ENCODE results near the gene NHERF1. TPM values are rescaled to one million over a fixed set of nuclear protein-coding genes. Genes with fewer than 3 reads are reported as not detected.
A peak's percentile ranks its signal among the peaks of the same experiment; 100 is the strongest.

Gene NHERF1
- polyA plus RNA-seq, 1 of the 3 experiments (the other 2 are of a cell fraction), result 40.1 TPM

DNA sequence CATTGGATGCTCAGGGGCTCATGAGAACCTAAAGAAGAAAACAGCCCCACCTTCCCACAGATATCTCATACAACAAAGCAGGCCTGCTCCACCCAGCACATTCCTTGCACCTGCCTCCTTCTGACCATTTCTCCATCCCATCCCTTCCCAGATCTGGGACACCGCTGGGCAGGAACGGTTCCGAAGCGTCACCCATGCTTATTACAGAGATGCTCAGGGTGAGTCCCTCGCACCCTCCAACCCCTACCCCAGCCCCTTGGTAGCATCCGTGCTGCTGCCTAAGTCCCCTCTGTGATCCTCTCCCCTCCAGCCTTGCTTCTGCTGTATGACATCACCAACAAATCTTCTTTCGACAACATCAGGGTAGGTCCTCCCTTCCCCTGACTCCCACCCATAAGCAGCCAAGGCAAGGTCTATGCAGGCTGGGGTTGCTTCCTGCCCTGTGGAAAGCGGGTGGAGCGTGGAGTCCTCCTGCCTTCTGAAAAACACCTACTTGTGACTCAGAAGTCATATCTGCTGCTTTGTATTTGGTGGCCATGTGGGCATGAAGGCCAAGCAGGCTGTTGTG lies 5.4 kb upstream of the NHERF1 start (continued):
- TF ChIP-seq FOXM1 (IDR thresholded peaks at IDR 0.05; ENCODE audit: low read depth) (no peak), RAD21 (IDR thresholded peaks at IDR 0.05; ENCODE audit: low read length) (no peak)

DNA sequence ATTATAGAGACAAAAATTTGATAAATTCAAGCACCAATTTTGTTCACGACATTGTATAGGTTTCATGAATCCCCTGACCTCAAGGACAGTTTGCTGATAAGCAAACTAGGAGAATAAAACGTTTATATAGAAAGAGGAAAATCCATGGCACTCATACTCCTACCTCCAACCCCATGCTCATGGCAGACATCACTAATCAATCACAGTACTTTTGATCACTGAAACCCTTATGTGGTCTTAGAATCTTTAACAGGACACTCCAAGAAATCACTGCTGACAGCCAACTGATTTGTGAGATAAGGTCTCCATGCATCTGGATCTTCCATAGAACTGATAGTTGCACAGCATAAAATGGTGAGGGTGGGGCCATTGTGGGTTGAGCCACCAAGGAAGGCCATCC lies 4.7 kb upstream of the NHERF1 start:
- Histone ChIP-seq H4K20me1 (ENCODE audit: insufficient read depth) (no peaks in the 10 kb centered on the region), H3K4me1 (ENCODE audit: control insufficient read depth in 1 of 2, insufficient read depth in 2 of 2, low read depth in 1 of 2, low read length in 1 of 2) (peaks cover 0 to 3% of the 10 kb centered on the region in 2 experiments; a peak in 1 of 4 replicates), H3K9ac (no peak overlapping the region), H2AFZ (ENCODE audit: low read depth) (no peak overlapping the region), H3K9me3 (no peaks in the 10 kb centered on the region), H3K4me3 (ENCODE audit: low read depth in 2 of 2, low read length in 1 of 2) (no peak overlapping the region), H3K27me3 (ENCODE audit: insufficient read depth) (peaks cover 6% of the 10 kb centered on the region; the same call in 1 of the 2 replicates), H3K79me2 (ENCODE audit: insufficient read depth) (no peaks in the 10 kb centered on the region), H3K9me2 (no peaks in the 10 kb centered on the region), H3K27ac (ENCODE audit: low read depth in 2 of 2, low read length in 1 of 2) (no peak overlapping the region), H3K4me2 (no peak overlapping the region), H3K36me3 (replicated peaks in 1 of 2; ENCODE audit: control insufficient read depth in 1 of 2, insufficient read depth in 2 of 2, low read length in 1 of 2) (no peaks in the 10 kb centered on the region), H3F3A (replicated peaks; ENCODE audit: insufficient read depth) (peaks cover 14% of the 10 kb centered on the region)
- CTCF ChIA-PET, result interaction anchor here (0.8 to 21.6 kb wide), 12 partner anchors 7 to 1269 kb away, joined by 3 to 1361 read pairs (median 9); partner anchors contain the start of genes GRIN2C and NAT9
- POLR2A ChIA-PET, result interaction anchor here (3.1 kb wide), 1 partner anchor 26 kb away, joined by 20 read pairs; no protein-coding TSS in a partner anchor
- no peak for DNase-seq
- TF ChIP-seq, protein P1, sequence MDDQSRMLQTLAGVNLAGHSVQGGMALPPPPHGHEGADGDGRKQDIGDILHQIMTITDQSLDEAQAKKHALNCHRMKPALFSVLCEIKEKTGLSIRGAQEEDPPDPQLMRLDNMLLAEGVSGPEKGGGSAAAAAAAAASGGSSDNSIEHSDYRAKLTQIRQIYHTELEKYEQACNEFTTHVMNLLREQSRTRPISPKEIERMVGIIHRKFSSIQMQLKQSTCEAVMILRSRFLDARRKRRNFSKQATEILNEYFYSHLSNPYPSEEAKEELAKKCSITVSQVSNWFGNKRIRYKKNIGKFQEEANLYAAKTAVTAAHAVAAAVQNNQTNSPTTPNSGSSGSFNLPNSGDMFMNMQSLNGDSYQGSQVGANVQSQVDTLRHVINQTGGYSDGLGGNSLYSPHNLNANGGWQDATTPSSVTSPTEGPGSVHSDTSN (IDR thresholded peaks at IDR 0.05), result no peak
- TF ChIP-seq GATA2 (CRISPR knock-in tag; IDR thresholded peaks at IDR 0.05) (no peak), NFIC (IDR thresholded peaks at IDR 0.05; ENCODE audit: borderline replicate concordance) (no peak), NRF1 (IDR thresholded peaks at IDR 0.05; ENCODE audit: low read depth, low read length) (no peak), RCOR1 (IDR thresholded peaks at IDR 0.05; ENCODE audit: low read length) (no peak)
- 23% methylated on average over 2 of the region's 2 CpGs for WGBS (ENCODE audit: low lambda C conversion rate)

DNA sequence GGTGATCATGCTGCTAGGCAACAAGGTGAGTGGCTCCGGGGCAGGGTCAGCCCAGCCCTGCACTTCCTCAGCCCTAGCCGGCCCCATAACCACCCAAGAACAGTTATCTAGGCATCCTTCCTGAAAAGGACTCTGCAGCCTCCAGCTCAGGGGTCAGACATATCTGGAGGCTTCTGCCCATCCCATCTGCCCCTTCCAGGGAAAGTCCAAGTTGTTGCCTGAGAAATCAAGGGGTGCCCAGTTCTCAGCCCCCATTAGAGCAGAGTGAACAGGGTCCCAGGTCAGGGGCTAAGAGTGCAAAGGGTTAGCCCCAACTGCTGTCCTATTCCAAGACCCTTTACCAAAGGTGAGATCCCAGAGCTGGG lies 4.1 kb upstream of the NHERF1 start:
- Histone ChIP-seq H3K36me3 (replicated peaks in 1 of 2; ENCODE audit: control insufficient read depth in 1 of 2, insufficient read depth in 2 of 2, low read length in 1 of 2) (no peaks in the 10 kb centered on the region), H3K4me1 (ENCODE audit: control insufficient read depth in 1 of 2, insufficient read depth in 2 of 2, low read depth in 1 of 2, low read length in 1 of 2) (peaks cover 0 to 4% of the 10 kb centered on the region in 2 experiments; a peak in 1 of 4 replicates), H3F3A (replicated peaks; ENCODE audit: insufficient read depth) (peaks cover 14% of the 10 kb centered on the region), H3K9me3 (no peaks in the 10 kb centered on the region), H3K79me2 (ENCODE audit: insufficient read depth) (peaks cover 5% of the 10 kb centered on the region; the same call in 1 of the 2 replicates), H3K9me2 (no peaks in the 10 kb centered on the region), H4K20me1 (ENCODE audit: insufficient read depth) (no peaks in the 10 kb centered on the region), H3K27ac (ENCODE audit: low read depth in 2 of 2, low read length in 1 of 2) (no peak overlapping the region), H3K9ac (no peak overlapping the region), H3K27me3 (ENCODE audit: insufficient read depth) (no peaks in the 10 kb centered on the region; the same call in 1 of the 2 replicates), H2AFZ (ENCODE audit: low read depth) (no peak overlapping the region), H3K4me2 (no peak overlapping the region), H3K4me3 (ENCODE audit: low read depth in 2 of 2, low read length in 1 of 2) (peak overlapping the region in 1 of 2 experiments; percentile 4; a peak in 1 of 4 replicates)
- TF ChIP-seq, protein P2, sequence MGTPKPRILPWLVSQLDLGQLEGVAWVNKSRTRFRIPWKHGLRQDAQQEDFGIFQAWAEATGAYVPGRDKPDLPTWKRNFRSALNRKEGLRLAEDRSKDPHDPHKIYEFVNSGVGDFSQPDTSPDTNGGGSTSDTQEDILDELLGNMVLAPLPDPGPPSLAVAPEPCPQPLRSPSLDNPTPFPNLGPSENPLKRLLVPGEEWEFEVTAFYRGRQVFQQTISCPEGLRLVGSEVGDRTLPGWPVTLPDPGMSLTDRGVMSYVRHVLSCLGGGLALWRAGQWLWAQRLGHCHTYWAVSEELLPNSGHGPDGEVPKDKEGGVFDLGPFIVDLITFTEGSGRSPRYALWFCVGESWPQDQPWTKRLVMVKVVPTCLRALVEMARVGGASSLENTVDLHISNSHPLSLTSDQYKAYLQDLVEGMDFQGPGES (IDR thresholded peaks at IDR 0.05; ENCODE audit: low read depth, low read length), result no peak
- no peak for TF ChIP-seq RCOR1 (IDR thresholded peaks at IDR 0.05; ENCODE audit: low read length)
- TF ChIP-seq POLR2AphosphoS5 (IDR thresholded peaks at IDR 0.05; ENCODE audit: low read depth, low read length), result no peak
- no peak for TF ChIP-seq CHD2 (IDR thresholded peaks at IDR 0.05; ENCODE audit: low read length, partially characterized antibody)
- TF ChIP-seq, protein P3, sequence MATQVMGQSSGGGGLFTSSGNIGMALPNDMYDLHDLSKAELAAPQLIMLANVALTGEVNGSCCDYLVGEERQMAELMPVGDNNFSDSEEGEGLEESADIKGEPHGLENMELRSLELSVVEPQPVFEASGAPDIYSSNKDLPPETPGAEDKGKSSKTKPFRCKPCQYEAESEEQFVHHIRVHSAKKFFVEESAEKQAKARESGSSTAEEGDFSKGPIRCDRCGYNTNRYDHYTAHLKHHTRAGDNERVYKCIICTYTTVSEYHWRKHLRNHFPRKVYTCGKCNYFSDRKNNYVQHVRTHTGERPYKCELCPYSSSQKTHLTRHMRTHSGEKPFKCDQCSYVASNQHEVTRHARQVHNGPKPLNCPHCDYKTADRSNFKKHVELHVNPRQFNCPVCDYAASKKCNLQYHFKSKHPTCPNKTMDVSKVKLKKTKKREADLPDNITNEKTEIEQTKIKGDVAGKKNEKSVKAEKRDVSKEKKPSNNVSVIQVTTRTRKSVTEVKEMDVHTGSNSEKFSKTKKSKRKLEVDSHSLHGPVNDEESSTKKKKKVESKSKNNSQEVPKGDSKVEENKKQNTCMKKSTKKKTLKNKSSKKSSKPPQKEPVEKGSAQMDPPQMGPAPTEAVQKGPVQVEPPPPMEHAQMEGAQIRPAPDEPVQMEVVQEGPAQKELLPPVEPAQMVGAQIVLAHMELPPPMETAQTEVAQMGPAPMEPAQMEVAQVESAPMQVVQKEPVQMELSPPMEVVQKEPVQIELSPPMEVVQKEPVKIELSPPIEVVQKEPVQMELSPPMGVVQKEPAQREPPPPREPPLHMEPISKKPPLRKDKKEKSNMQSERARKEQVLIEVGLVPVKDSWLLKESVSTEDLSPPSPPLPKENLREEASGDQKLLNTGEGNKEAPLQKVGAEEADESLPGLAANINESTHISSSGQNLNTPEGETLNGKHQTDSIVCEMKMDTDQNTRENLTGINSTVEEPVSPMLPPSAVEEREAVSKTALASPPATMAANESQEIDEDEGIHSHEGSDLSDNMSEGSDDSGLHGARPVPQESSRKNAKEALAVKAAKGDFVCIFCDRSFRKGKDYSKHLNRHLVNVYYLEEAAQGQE (IDR thresholded peaks at IDR 0.05; ENCODE audit: low read depth, low read length), result no peak
- DNase-seq, result no peak
- ChIA-PET POLR2A (interaction anchor here (3.1 kb wide), 1 partner anchor 26 kb away, joined by 20 read pairs; no protein-coding TSS in a partner anchor), CTCF (interaction anchor here (0.6 to 21.6 kb wide), 27 partner anchors 8 to 1336 kb away, joined by 3 to 1361 read pairs (median 4); partner anchors contain the start of genes CD300H, GRIN2C and NAT9)
- 52% methylated on average over 2 of the region's 2 CpGs for WGBS (ENCODE audit: low lambda C conversion rate)

Data from SK-N-SH (cell line).